MG63 (cell line): ENCODE results near the gene THSD8. TPM values are rescaled to one million over a fixed set of nuclear protein-coding genes. Genes with fewer than 3 reads are reported as not detected.

Source experiments
- total RNA-seq: library from RNA; depleted of rRNA; stranded (reverse); fragments of >200 nt; shearing (Covaris generic); gene quantifications from 2 replicates; pipeline ENCODE4 v1.2.3, GENCODE V29; 2014; ENCODE audit warnings: low replicate concordance; rRNA removed

Gene THSD8
- total RNA-seq, 1 experiment from 2014 or later, result 0.99 TPM

Other genes with a start within 250 kb of the THSD8 start
- gene ZNF490, start 191.3 kb upstream of the THSD8 start, total RNA-seq, result 4.3 and 5.4 TPM in 2 replicates
- gene ZNF791, start 191.1 kb upstream of the THSD8 start, total RNA-seq, result 11.7 and 13.6 TPM in 2 replicates
- gene MAN2B1, start 135.3 kb upstream of the THSD8 start, total RNA-seq, result 37.5 and 91.0 TPM in 2 replicates
- gene WDR83, start 135.3 kb upstream of the THSD8 start, total RNA-seq, result 9.9 and 18.8 TPM in 2 replicates
- 127 and 140 TPM in 2 replicates for gene DHPS, start 120.2 kb upstream of the THSD8 start, total RNA-seq
- not detected in 2 replicates for gene GNG14, start 114.1 kb upstream of the THSD8 start, total RNA-seq
- 31.3 and 46.1 TPM in 2 replicates for gene FBXW9, start 105.4 kb upstream of the THSD8 start, total RNA-seq
- gene TNPO2, start 78.1 kb upstream of the THSD8 start, total RNA-seq, result 83.5 and 84.5 TPM in 2 replicates
- gene TRIR, start 67.4 kb upstream of the THSD8 start, total RNA-seq, result 816 and 999 TPM in 2 replicates
- 273 and 316 TPM in 2 replicates for gene GET3, start 64.6 kb upstream of the THSD8 start, total RNA-seq
- gene BEST2, start 50.3 kb upstream of the THSD8 start, total RNA-seq, result 0.30 TPM in 1 of 2 replicates, not detected in the other
- gene HOOK2, start 26.5 kb upstream of the THSD8 start, total RNA-seq, result 23.1 and 48.2 TPM in 2 replicates
- 82.5 and 125 TPM in 2 replicates for gene JUNB, start 10.6 kb upstream of the THSD8 start, total RNA-seq
- gene PRDX2, start 269 bp upstream of the THSD8 start, total RNA-seq, result 279 and 325 TPM in 2 replicates
- gene RNASEH2A, start 4.5 kb downstream of the THSD8 start, total RNA-seq, result 153 and 219 TPM in 2 replicates
- 0.95 TPM in 1 of 2 replicates, not detected in the other for gene RTBDN, start 32.5 kb downstream of the THSD8 start, total RNA-seq
- gene MAST1, start 36.4 kb downstream of the THSD8 start, total RNA-seq, result 3.4 and 9.8 TPM in 2 replicates
- gene DNASE2, start 79.4 kb downstream of the THSD8 start, total RNA-seq, result 23.1 and 38.1 TPM in 2 replicates
- not detected in 2 replicates for gene KLF1, start 85.1 kb downstream of the THSD8 start, total RNA-seq
- 44.1 and 86.8 TPM in 2 replicates for gene GCDH, start 89.1 kb downstream of the THSD8 start, total RNA-seq
- gene SYCE2, start 117.2 kb downstream of the THSD8 start, total RNA-seq, result 1.7 and 2.4 TPM in 2 replicates
- gene FARSA, start 131.6 kb downstream of the THSD8 start, total RNA-seq, result 184 and 410 TPM in 2 replicates
- 1,902 and 1,921 TPM in 2 replicates for gene CALR, start 136.5 kb downstream of the THSD8 start, total RNA-seq
- 211 and 354 TPM in 2 replicates for gene RAD23A, start 143.8 kb downstream of the THSD8 start, total RNA-seq
- gene GADD45GIP1, start 155.2 kb downstream of the THSD8 start, total RNA-seq, result 225 and 240 TPM in 2 replicates
- 0.33 and 1.2 TPM in 2 replicates for gene DAND5, start 167.5 kb downstream of the THSD8 start, total RNA-seq
- gene NFIX, start 193.4 kb downstream of the THSD8 start, total RNA-seq, result 53.9 and 78.0 TPM in 2 replicates